GM12878 (cell line): ENCODE measurements around the gene DAPK2. TPM values are rescaled to one million over a fixed set of nuclear protein-coding genes. Genes with fewer than 3 reads are reported as not detected.

Experiments
- ATF3 ChIP-seq: IDR thresholded peaks from 2 replicates; pipeline ENCODE4 v1.6.1; 2011; ENCODE audit warnings: low read depth, mild to moderate bottlenecking, low read length, moderate library complexity, borderline replicate concordance; ENCODE audit errors: extremely low read depth
- BHLHE40 ChIP-seq, 2 experiments: fragments of 450-650 bp in 1 of 2; IDR thresholded peaks; 2 replicates each; pipeline ENCODE4 v1.6.1; 2011 to 2017; ENCODE audit warnings: low read depth in 2 of 2, borderline replicate concordance in 1 of 2, improper control_type of control experiment in 1 of 2, low read length in 1 of 2, mild to moderate bottlenecking in 1 of 2
- CBX3 ChIP-seq: fragments of 200-600 bp; sonication (generic); IDR thresholded peaks from 2 replicates; pipeline ENCODE4 v1.6.1; 2016; ENCODE audit warnings: low read depth, borderline replicate concordance
- DPF2 ChIP-seq: fragments of 450-650 bp; IDR thresholded peaks from 2 replicates; pipeline ENCODE4 v1.6.1; 2017; ENCODE audit warnings: mild to moderate bottlenecking
- E2F8 ChIP-seq: fragments of 450-650 bp; IDR thresholded peaks from 2 replicates; pipeline ENCODE4 v1.6.1; 2018; ENCODE audit warnings: mild to moderate bottlenecking, low read depth, moderate library complexity; ENCODE audit not compliant: partially characterized antibody
- ETV6 ChIP-seq, 2 experiments: fragments of 450-650 bp in 1 of 2; IDR thresholded peaks in 1 of 2; conservative IDR thresholded peaks in 1 of 2; 2 replicates each; pipeline ENCODE4 v1.6.1; 2014; ENCODE audit warnings: antibody characterized with exemption in 1 of 2, borderline replicate concordance in 1 of 2, low read depth in 1 of 2, mild to moderate bottlenecking in 1 of 2, moderate library complexity in 1 of 2
- FOXM1 ChIP-seq: IDR thresholded peaks from 2 replicates; pipeline ENCODE4 v1.6.1; 2012; ENCODE audit warnings: low read depth, mild to moderate bottlenecking, inconsistent platforms, low read length, moderate library complexity
- IKZF2 ChIP-seq, 2 experiments: fragments of 450-650 bp; IDR thresholded peaks; 2 replicates each; pipeline ENCODE4 v1.6.1; 2017; ENCODE audit warnings: mild to moderate bottlenecking in 2 of 2, moderate library complexity in 2 of 2
- IRF4 ChIP-seq: IDR thresholded peaks from 2 replicates; pipeline ENCODE4 v1.6.1; 2011; ENCODE audit warnings: low read depth, low read length
- MEF2B ChIP-seq: fragments of 450-650 bp; IDR thresholded peaks from 2 replicates; pipeline ENCODE4 v1.6.1; 2018; ENCODE audit warnings: mild to moderate bottlenecking, moderate library complexity; ENCODE audit not compliant: partially characterized antibody, poor library complexity, severe bottlenecking
- MYB ChIP-seq: fragments of 150-350 bp; IDR thresholded peaks from 2 replicates; pipeline ENCODE4 v1.6.1; 2014; ENCODE audit warnings: mild to moderate bottlenecking, low read depth, low read length, borderline replicate concordance
- NR2C1 ChIP-seq: fragments of 450-650 bp; IDR thresholded peaks from 2 replicates; pipeline ENCODE4 v1.6.1; 2017; ENCODE audit warnings: antibody characterized with exemption, mild to moderate bottlenecking, moderate library complexity
- NRF1 ChIP-seq: conservative IDR thresholded peaks from 2 replicates; pipeline ENCODE4 v1.6.1; 2011; ENCODE audit warnings: mild to moderate bottlenecking, low read depth, low read length, improper control_type of control experiment
- PAX5 ChIP-seq: IDR thresholded peaks from 2 replicates; pipeline ENCODE4 v1.6.1; 2011; ENCODE audit warnings: low read depth, low read length, borderline replicate concordance
- PAX8 ChIP-seq: fragments of 450-650 bp; IDR thresholded peaks from 2 replicates; pipeline ENCODE4 v1.6.1; 2017; ENCODE audit warnings: mild to moderate bottlenecking, moderate library complexity
- POLR2A ChIP-seq: IDR thresholded peaks from 2 replicates; pipeline ENCODE4 v1.6.1; 2011; ENCODE audit warnings: low read depth, mild to moderate bottlenecking, low read length
- POU2F2 ChIP-seq: IDR thresholded peaks from 3 replicates; pipeline ENCODE4 v1.6.1; 2011; ENCODE audit warnings: low read depth, mild to moderate bottlenecking, low read length, borderline replicate concordance
- RELA ChIP-seq: fragments of 450-650 bp; IDR thresholded peaks from 2 replicates; pipeline ENCODE4 v1.8.0; 2014; ENCODE audit warnings: borderline replicate concordance; ENCODE audit not compliant: partially characterized antibody
- SIX5 ChIP-seq: IDR thresholded peaks from 2 replicates; pipeline ENCODE4 v1.6.1; 2011; ENCODE audit warnings: mild to moderate bottlenecking, low read depth, low read length, moderate library complexity; ENCODE audit not compliant: severe bottlenecking
- SPI1 ChIP-seq: IDR thresholded peaks from 2 replicates; pipeline ENCODE4 v1.6.1; 2011; ENCODE audit warnings: low read depth, mild to moderate bottlenecking, low read length, moderate library complexity, borderline replicate concordance; ENCODE audit not compliant: insufficient read depth
- SREBF2 ChIP-seq: IDR thresholded peaks from 2 replicates; pipeline ENCODE4 v1.6.1; 2012; ENCODE audit warnings: mild to moderate bottlenecking, low read length
- SUPT20H ChIP-seq: IDR thresholded peaks from 2 replicates; pipeline ENCODE4 v1.6.1; 2011; ENCODE audit warnings: low read depth, mild to moderate bottlenecking, low read length, moderate library complexity, borderline replicate concordance; ENCODE audit not compliant: control insufficient read depth
- TAF1 ChIP-seq: IDR thresholded peaks from 2 replicates; pipeline ENCODE4 v1.6.1; 2011; ENCODE audit warnings: mild to moderate bottlenecking, low read depth, low read length, borderline replicate concordance
- TBL1XR1 ChIP-seq: IDR thresholded peaks from 2 replicates; pipeline ENCODE4 v1.6.1; 2012; ENCODE audit warnings: low read depth, low read length, improper control_type of control experiment
- TCF7 ChIP-seq: IDR thresholded peaks from 2 replicates; pipeline ENCODE4 v1.6.1; 2014; ENCODE audit warnings: antibody characterized with exemption, borderline replicate concordance
- USF1 ChIP-seq: IDR thresholded peaks from 2 replicates; pipeline ENCODE4 v1.6.1; 2011; ENCODE audit warnings: borderline replicate concordance, low read depth, mild to moderate bottlenecking, moderate library complexity, mixed read lengths, low read length; ENCODE audit not compliant: insufficient read depth; ENCODE audit errors: extremely low read length
- ZNF217 ChIP-seq: fragments of 450-650 bp; IDR thresholded peaks from 2 replicates; pipeline ENCODE4 v1.6.1; 2017; ENCODE audit warnings: antibody characterized with exemption, mild to moderate bottlenecking
- ZNF24 ChIP-seq: fragments of 450-650 bp; IDR thresholded peaks from 2 replicates; pipeline ENCODE4 v1.6.1; 2017; ENCODE audit warnings: antibody characterized with exemption, mild to moderate bottlenecking
- ZNF274 ChIP-seq: IDR thresholded peaks from one replicate; pipeline ENCODE4 v1.8.0; 2011; ENCODE audit not compliant: insufficient read length, insufficient read depth
- ZNF384 ChIP-seq: IDR thresholded peaks from 2 replicates; pipeline ENCODE4 v1.6.1; 2012; ENCODE audit warnings: low read depth, mild to moderate bottlenecking, low read length, improper control_type of control experiment, borderline replicate concordance
- polyA plus RNA-seq, 11 experiments: library from polyadenylated mRNA; depleted of rRNA in 4 of 11; unstranded in 6 of 11; stranded (reverse) in 5 of 11; fragments of >200 nt; fragmentation: Nextera tagmentation in 4 of 11; fragmentation: Illumina TruSeq in 1 of 11; extraction: Ambion mirVana in 4 of 11; extraction: Trizol in 1 of 11; gene quantifications; 1 replicate in 1 of 11; 2 replicates in 10 of 11; pipeline versions ENCODE4 v1.2.1 to v1.2.3, GENCODE V29; 2011 to 2016; ENCODE audit warnings: inconsistent platforms in 2 of 11, missing spikeins in 2 of 11, low read depth in 1 of 11
- total RNA-seq, 4 experiments: library from RNA; depleted of rRNA in 3 of 4; stranded (reverse); fragments of >200 nt in 3 of 4; fragmentation: Illumina TruSeq in 1 of 4; extraction: Trizol in 1 of 4; gene quantifications; 2 replicates each; pipeline versions ENCODE4 v1.2.1 to v1.2.3, GENCODE V29; 2013 to 2021

Gene DAPK2
- total and polyA plus RNA-seq, 10 of the 15 experiments (the other 5 are each of a cell fraction or from before 2014, with no cell fraction given), result 0.69 to 8.4 (median 4.1) TPM

- peak; percentile 74; the same call in 1 of the 2 replicates for TF ChIP-seq DPF2
- no peak for TF ChIP-seq CBX3
- TF ChIP-seq MEF2B, result no peak
- TF ChIP-seq PAX5, result peak; percentile 93
- no peak for TF ChIP-seq ATF3
- TF ChIP-seq FOXM1, result peak; percentile 54; the same call in 1 of the 2 replicates
- no peak for TF ChIP-seq ZNF217
- peak; percentile 86 to 91 for TF ChIP-seq IKZF2 (IDR thresholded peaks at IDR 0.05)
- no peak for TF ChIP-seq ZNF274
- no peak for TF ChIP-seq MYB
- TF ChIP-seq POU2F2, result peak; percentile 85; the same call in 2 of the 3 replicates
- no peak for TF ChIP-seq NRF1
- no peak for TF ChIP-seq USF1
- TF ChIP-seq PAX8, result no peak
- TF ChIP-seq ETV6 (conservative IDR thresholded peaks at IDR 0.05 in 1 of 2, IDR thresholded peaks at IDR 0.05 in 1 of 2; ENCODE audit: borderline replicate concordance in 1 of 2, low read depth in 1 of 2), result no peak; a peak in 1 of 4 replicates
- no peak for TF ChIP-seq ZNF24
- TF ChIP-seq SPI1, result no peak
- TF ChIP-seq BHLHE40 (IDR thresholded peaks at IDR 0.05; ENCODE audit: borderline replicate concordance in 1 of 2, low read depth in 2 of 2, low read length in 1 of 2), result peak; percentile 70 to 71; a peak in 3 of 4 replicates
- peak; percentile 72; the same call in 1 of the 2 replicates for TF ChIP-seq IRF4
- TF ChIP-seq E2F8, result no peak
- TF ChIP-seq NR2C1, result no peak
- no peak for TF ChIP-seq ZNF384
- TF ChIP-seq TAF1, result no peak
- peak; percentile 77; the same call in 1 of the 2 replicates for TF ChIP-seq TBL1XR1
- TF ChIP-seq SIX5, result no peak
- TF ChIP-seq POLR2A, result no peak
- TF ChIP-seq SREBF2, result no peak
- no peak for TF ChIP-seq RELA
- no peak for TF ChIP-seq SUPT20H
- no peak for TF ChIP-seq TCF7
Observed at GRCh38 chr15:64010719-64011118, 35.6 kb downstream of the DAPK2 start (continued).
